Muscle layer of colon (tissue), 2 donors: ENCODE results near the gene SMG5.

Source experiments
- H3K27ac ChIP-seq: one replicate; pipeline ENCODE4 v1.7.0; 2013; ENCODE audit warnings: low read depth, mild to moderate bottlenecking, low read length, moderate library complexity
- H3K27me3 ChIP-seq, 2 donors: one replicate each; pipeline ENCODE4 v1.7.0; 2013; ENCODE audit warnings: low read length in 2 of 2, mild to moderate bottlenecking in 2 of 2; ENCODE audit not compliant: insufficient read depth in 2 of 2, control insufficient read depth in 1 of 2
- H3K36me3 ChIP-seq: one replicate; pipeline ENCODE4 v1.7.0; 2013; ENCODE audit warnings: mild to moderate bottlenecking, low read length; ENCODE audit not compliant: insufficient read depth
- H3K4me1 ChIP-seq: one replicate; pipeline ENCODE4 v1.7.0; 2013; ENCODE audit warnings: mild to moderate bottlenecking, low read length; ENCODE audit not compliant: insufficient read depth
- H3K4me3 ChIP-seq, 2 donors: one replicate each; pipeline ENCODE4 v1.7.0; 2013; ENCODE audit warnings: low read length in 2 of 2, low read depth in 1 of 2, mild to moderate bottlenecking in 1 of 2, moderate library complexity in 1 of 2
- H3K9ac ChIP-seq: one replicate; pipeline ENCODE4 v1.7.0; 2013; ENCODE audit warnings: low read length
- H3K9me3 ChIP-seq: one replicate; pipeline ENCODE4 v1.7.0; 2013; ENCODE audit warnings: mild to moderate bottlenecking, low read length
- donor health status: abdominal sarcoma.
- donor health status: Adenocarcinoma of cecum.

The SMG5 gene

GRCh38 chr1:156293895-156294294 is 11.3 kb upstream of the SMG5 start:
- peaks cover 22% of the 10 kb centered on the region for H3K4me1 ChIP-seq

GRCh38 chr1:156293098-156293434 is 10.4 kb upstream of the SMG5 start:
- peaks cover 5% of the 10 kb centered on the region for H3K36me3 ChIP-seq
- no peaks in the 10 kb centered on the region for H3K27me3 ChIP-seq
- H3K9me3 ChIP-seq, result no peaks in the 10 kb centered on the region
- peaks cover 22% of the 10 kb centered on the region for H3K4me1 ChIP-seq
- no peak overlapping the region for H3K27ac ChIP-seq
- no peak overlapping the region for H3K4me3 ChIP-seq
- no peak overlapping the region for H3K9ac ChIP-seq

More at GRCh38 chr1:156293895-156294294, 11.3 kb upstream of the SMG5 start:
- Histone ChIP-seq H3K4me3 (no peak overlapping the region), H3K9ac (no peak overlapping the region), H3K9me3 (no peaks in the 10 kb centered on the region), H3K36me3 (peaks cover 5% of the 10 kb centered on the region), H3K27ac (no peak overlapping the region), H3K27me3 (no peaks in the 10 kb centered on the region)

- H3K4me1 ChIP-seq, result peaks cover 22% of the 10 kb centered on the region
- no peaks in the 10 kb centered on the region for H3K27me3 ChIP-seq
- H3K36me3 ChIP-seq, result peaks cover 8% of the 10 kb centered on the region
- peak overlapping the region; percentile 78 for H3K27ac ChIP-seq
- peak overlapping the region; percentile 60 for H3K9ac ChIP-seq
- peak overlapping the region; percentile 39 to 61 for H3K4me3 ChIP-seq
- no peaks in the 10 kb centered on the region for H3K9me3 ChIP-seq
These were observed 8.8 kb upstream of the SMG5 start for GRCh38 chr1:156291226-156292061.

- no peak overlapping the region for H3K27ac ChIP-seq
- no peaks in the 10 kb centered on the region for H3K9me3 ChIP-seq
- peaks cover 12% of the 10 kb centered on the region for H3K36me3 ChIP-seq
- H3K27me3 ChIP-seq, result no peaks in the 10 kb centered on the region
- no peak overlapping the region for H3K4me3 ChIP-seq
- peaks cover 18% of the 10 kb centered on the region for H3K4me1 ChIP-seq
- no peak overlapping the region for H3K9ac ChIP-seq
These were observed 7.2 kb upstream of the SMG5 start for GRCh38 chr1:156289857-156290256.

- Histone ChIP-seq H3K36me3 (peaks cover 7% of the 10 kb centered on the region), H3K4me1 (peaks cover 19% of the 10 kb centered on the region), H3K27me3 (no peaks in the 10 kb centered on the region), H3K9ac (no peak overlapping the region), H3K4me3 (no peak overlapping the region), H3K27ac (no peak overlapping the region), H3K9me3 (no peaks in the 10 kb centered on the region)
These were observed 3.4 kb upstream of the SMG5 start for GRCh38 chr1:156286061-156286460.

GRCh38 chr1:156285437-156285836 is 2.8 kb upstream of the SMG5 start:
- H3K4me1 ChIP-seq, result peaks cover 22% of the 10 kb centered on the region
- no peaks in the 10 kb centered on the region for H3K27me3 ChIP-seq
- H3K36me3 ChIP-seq, result peaks cover 7% of the 10 kb centered on the region
- H3K4me3 ChIP-seq, result no peak overlapping the region
- H3K9me3 ChIP-seq, result no peaks in the 10 kb centered on the region
- no peak overlapping the region for H3K9ac ChIP-seq
- H3K27ac ChIP-seq, result no peak overlapping the region

GRCh38 chr1:156284757-156285156 is 2.1 kb upstream of the SMG5 start:
- Histone ChIP-seq H3K4me3 (no peak overlapping the region), H3K4me1 (peaks cover 22% of the 10 kb centered on the region), H3K36me3 (peaks cover 7% of the 10 kb centered on the region), H3K9me3 (no peaks in the 10 kb centered on the region), H3K27ac (no peak overlapping the region), H3K27me3 (no peaks in the 10 kb centered on the region), H3K9ac (no peak overlapping the region)

GRCh38 chr1:156284112-156284511 is 1.5 kb upstream of the SMG5 start, which contains the start of gene TMEM79:
TMEM79 (plus strand) TSS chr1:156284325; CDS start chr1:156285227, 902 bp downstream.
- Histone ChIP-seq H3K9ac (peak within 1 kb of the TSS; percentile 69), H3K4me1 (peaks cover 22% of the 10 kb centered on the region), H3K27ac (peak within 1 kb of the TSS; percentile 96)

GRCh38 chr1:156283521-156283920 is 896 bp upstream of the SMG5 start:
- Histone ChIP-seq H3K36me3 (peaks cover 10% of the 10 kb centered on the region), H3K4me3 (peak overlapping the region; percentile 63 to 89), H3K9ac (peak overlapping the region; percentile 69), H3K9me3 (no peaks in the 10 kb centered on the region), H3K27ac (peak overlapping the region; percentile 96), H3K27me3 (no peaks in the 10 kb centered on the region), H3K4me1 (peaks cover 22% of the 10 kb centered on the region)

More at GRCh38 chr1:156284112-156284511, 1.5 kb upstream of the SMG5 start, which contains the start of gene TMEM79:
- peaks cover 7% of the 10 kb centered on the region for H3K36me3 ChIP-seq
- no peaks in the 10 kb centered on the region for H3K27me3 ChIP-seq
- no peaks in the 10 kb centered on the region for H3K9me3 ChIP-seq
- peak within 1 kb of the TSS; percentile 63 to 89 for H3K4me3 ChIP-seq

- Histone ChIP-seq H3K9ac (peak overlapping the region; percentile 58), H3K4me1 (peaks cover 22% of the 10 kb centered on the region), H3K27me3 (no peaks in the 10 kb centered on the region), H3K36me3 (peaks cover 26% of the 10 kb centered on the region), H3K4me3 (peak overlapping the region; percentile 89 to 93), H3K9me3 (no peaks in the 10 kb centered on the region), H3K27ac (peak overlapping the region; percentile 96)
These were observed 739 bp downstream of the SMG5 start for GRCh38 chr1:156281693-156282478.

- Histone ChIP-seq H3K4me3 (peak overlapping the region; percentile 89 to 93), H3K27me3 (no peaks in the 10 kb centered on the region), H3K9me3 (no peaks in the 10 kb centered on the region), H3K9ac (no peak overlapping the region), H3K4me1 (peaks cover 22% of the 10 kb centered on the region), H3K27ac (no peak overlapping the region), H3K36me3 (peaks cover 28% of the 10 kb centered on the region)
These were observed 1.3 kb downstream of the SMG5 start for GRCh38 chr1:156281281-156281680.
